K562 (cell line): ENCODE data around the gene FAM107B.

Experiments used
- PML ChIP-seq: IDR thresholded peaks from 2 replicates; pipeline ENCODE4 v1.6.1; 2012; ENCODE audit warnings: low read length, inconsistent platforms
- TEAD4 ChIP-seq, 2 experiments: sonication (generic) in 1 of 2; formaldehyde crosslinking in 1 of 2; IDR thresholded peaks; 2 replicates each; pipeline versions ENCODE4 v1.6.1 to v1.8.0; 2012 to 2022; ENCODE audit warnings: borderline replicate concordance in 1 of 2, inconsistent platforms in 1 of 2, low read length in 1 of 2, mild to moderate bottlenecking in 1 of 2, missing genetic modification reagents in 1 of 2
- TF ChIP-seq, protein P1 (sequence below): fragments of 450-650 bp; IDR thresholded peaks from 2 replicates; pipeline ENCODE4 v1.7.1; 2018; ENCODE audit warnings: mild to moderate bottlenecking, low read depth; ENCODE audit not compliant: partially characterized antibody
- TF ChIP-seq, protein P2 (sequence below), 3 experiments: IDR thresholded peaks in 2 of 3; conservative IDR thresholded peaks in 1 of 3; 2 replicates each; pipeline ENCODE4 v1.5.1; 2011 to 2012; ENCODE audit warnings: low read length in 3 of 3, mild to moderate bottlenecking in 3 of 3, control low read depth in 2 of 3, improper control_type of control experiment in 1 of 3, inconsistent platforms in 1 of 3, low read depth in 1 of 3, mixed read lengths in 1 of 3, moderate library complexity in 1 of 3; ENCODE audit not compliant: insufficient read depth in 2 of 3

DNA sequence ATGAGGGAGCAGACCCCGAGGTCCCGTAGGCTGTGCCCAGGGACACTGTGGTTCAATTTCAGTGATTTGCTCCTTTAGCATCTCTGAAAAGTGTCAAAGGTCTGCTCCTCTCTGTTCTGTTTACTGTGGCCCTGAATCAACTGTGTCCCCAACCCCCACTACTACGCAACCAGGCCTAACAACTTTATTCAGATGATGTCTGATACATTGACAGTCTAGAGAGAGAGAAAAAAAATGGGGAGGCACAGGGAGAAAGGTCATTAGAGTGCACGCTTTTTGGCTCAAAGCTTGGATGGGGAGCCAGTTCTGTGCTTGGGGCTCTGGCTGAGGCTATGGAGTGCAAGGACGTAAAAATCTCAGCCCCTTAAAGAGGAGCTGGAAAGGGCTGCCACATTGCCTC lies 77.9 kb downstream of the FAM107B start:
- TF ChIP-seq TEAD4 (IDR thresholded peaks at IDR 0.05; ENCODE audit: low read length) (no peak), TEAD4 (CRISPR knock-in tag; IDR thresholded peaks at IDR 0.05; ENCODE audit: borderline replicate concordance) (no peak), PML (no peak)
- TF ChIP-seq, protein P1, sequence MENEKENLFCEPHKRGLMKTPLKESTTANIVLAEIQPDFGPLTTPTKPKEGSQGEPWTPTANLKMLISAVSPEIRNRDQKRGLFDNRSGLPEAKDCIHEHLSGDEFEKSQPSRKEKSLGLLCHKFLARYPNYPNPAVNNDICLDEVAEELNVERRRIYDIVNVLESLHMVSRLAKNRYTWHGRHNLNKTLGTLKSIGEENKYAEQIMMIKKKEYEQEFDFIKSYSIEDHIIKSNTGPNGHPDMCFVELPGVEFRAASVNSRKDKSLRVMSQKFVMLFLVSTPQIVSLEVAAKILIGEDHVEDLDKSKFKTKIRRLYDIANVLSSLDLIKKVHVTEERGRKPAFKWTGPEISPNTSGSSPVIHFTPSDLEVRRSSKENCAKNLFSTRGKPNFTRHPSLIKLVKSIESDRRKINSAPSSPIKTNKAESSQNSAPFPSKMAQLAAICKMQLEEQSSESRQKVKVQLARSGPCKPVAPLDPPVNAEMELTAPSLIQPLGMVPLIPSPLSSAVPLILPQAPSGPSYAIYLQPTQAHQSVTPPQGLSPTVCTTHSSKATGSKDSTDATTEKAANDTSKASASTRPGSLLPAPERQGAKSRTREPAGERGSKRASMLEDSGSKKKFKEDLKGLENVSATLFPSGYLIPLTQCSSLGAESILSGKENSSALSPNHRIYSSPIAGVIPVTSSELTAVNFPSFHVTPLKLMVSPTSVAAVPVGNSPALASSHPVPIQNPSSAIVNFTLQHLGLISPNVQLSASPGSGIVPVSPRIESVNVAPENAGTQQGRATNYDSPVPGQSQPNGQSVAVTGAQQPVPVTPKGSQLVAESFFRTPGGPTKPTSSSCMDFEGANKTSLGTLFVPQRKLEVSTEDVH, result no peak
- TF ChIP-seq, protein P2, sequence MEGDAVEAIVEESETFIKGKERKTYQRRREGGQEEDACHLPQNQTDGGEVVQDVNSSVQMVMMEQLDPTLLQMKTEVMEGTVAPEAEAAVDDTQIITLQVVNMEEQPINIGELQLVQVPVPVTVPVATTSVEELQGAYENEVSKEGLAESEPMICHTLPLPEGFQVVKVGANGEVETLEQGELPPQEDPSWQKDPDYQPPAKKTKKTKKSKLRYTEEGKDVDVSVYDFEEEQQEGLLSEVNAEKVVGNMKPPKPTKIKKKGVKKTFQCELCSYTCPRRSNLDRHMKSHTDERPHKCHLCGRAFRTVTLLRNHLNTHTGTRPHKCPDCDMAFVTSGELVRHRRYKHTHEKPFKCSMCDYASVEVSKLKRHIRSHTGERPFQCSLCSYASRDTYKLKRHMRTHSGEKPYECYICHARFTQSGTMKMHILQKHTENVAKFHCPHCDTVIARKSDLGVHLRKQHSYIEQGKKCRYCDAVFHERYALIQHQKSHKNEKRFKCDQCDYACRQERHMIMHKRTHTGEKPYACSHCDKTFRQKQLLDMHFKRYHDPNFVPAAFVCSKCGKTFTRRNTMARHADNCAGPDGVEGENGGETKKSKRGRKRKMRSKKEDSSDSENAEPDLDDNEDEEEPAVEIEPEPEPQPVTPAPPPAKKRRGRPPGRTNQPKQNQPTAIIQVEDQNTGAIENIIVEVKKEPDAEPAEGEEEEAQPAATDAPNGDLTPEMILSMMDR (IDR thresholded peaks at IDR 0.05 in 2 of 3, conservative IDR thresholded peaks at IDR 0.05 in 1 of 3; ENCODE audit: insufficient read depth in 2 of 3, low read depth in 1 of 3, low read length in 3 of 3), result no peak
